ENCODE measurements around the gene GOLPH3. TPM values are rescaled to one million over a fixed set of nuclear protein-coding genes. Genes with fewer than 3 reads are reported as not detected.

Gene GOLPH3
- total and polyA plus RNA-seq, 4 donors, result 64.1 to 116 (median 68.5) TPM

DNA sequence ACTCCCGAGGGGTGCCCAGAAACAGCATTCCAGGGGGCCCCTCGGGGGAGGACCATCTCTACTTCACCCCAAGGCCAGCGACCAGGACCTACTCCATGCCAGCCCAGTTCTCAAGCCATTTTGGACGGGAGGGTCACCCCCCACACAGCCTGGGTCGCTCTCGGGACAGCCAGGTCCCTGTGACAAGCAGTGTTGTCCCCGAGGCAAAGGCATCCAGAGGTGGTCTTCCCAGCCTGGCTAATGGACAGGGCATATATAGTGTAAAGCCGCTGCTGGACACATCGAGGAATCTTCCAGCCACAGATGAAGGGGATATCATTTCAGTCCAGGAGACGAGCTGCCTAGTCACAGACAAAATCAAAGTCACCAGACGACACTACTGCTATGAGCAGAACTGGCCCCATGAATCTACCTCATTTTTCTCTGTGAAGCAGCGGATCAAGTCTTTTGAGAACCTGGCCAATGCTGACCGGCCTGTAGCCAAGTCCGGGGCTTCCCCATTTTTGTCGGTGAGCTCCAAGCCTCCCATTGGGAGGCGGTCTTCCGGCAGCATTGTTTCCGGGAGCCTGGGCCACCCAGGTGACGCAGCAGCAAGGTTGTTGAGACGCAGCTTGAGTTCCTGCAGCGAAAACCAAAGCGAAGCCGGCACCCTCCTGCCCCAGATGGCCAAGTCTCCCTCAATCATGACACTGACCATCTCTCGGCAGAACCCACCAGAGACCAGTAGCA is 83.9 kb downstream of the GOLPH3 start:
- H3K27ac ChIP-seq (ENCODE audit: low read depth in 1 of 2, low read length in 2 of 2), result no peak overlapping the region
- H3K4me1 ChIP-seq (ENCODE audit: control insufficient read depth in 4 of 4, insufficient read depth in 4 of 4, low read length in 3 of 4), result peaks cover 0 to 3% (median 0%) of the 10 kb centered on the region in 4 donors
- no peaks in the 10 kb centered on the region for H3K27me3 ChIP-seq (ENCODE audit: control insufficient read depth in 4 of 4, insufficient read depth in 4 of 4, low read length in 3 of 4)
- no peaks in the 10 kb centered on the region for H3K36me3 ChIP-seq (ENCODE audit: control insufficient read depth in 4 of 4, insufficient read depth in 3 of 4, low read depth in 1 of 4, low read length in 3 of 4)
- H3K4me3 ChIP-seq (ENCODE audit: low read depth in 1 of 3, low read length in 3 of 3), result no peak overlapping the region
- no peak for DNase-seq (ENCODE audit: low spot score)
- TF ChIP-seq, protein P1, sequence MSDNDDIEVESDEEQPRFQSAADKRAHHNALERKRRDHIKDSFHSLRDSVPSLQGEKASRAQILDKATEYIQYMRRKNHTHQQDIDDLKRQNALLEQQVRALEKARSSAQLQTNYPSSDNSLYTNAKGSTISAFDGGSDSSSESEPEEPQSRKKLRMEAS (IDR thresholded peaks at IDR 0.05), result no peak
- TF ChIP-seq, protein P2, sequence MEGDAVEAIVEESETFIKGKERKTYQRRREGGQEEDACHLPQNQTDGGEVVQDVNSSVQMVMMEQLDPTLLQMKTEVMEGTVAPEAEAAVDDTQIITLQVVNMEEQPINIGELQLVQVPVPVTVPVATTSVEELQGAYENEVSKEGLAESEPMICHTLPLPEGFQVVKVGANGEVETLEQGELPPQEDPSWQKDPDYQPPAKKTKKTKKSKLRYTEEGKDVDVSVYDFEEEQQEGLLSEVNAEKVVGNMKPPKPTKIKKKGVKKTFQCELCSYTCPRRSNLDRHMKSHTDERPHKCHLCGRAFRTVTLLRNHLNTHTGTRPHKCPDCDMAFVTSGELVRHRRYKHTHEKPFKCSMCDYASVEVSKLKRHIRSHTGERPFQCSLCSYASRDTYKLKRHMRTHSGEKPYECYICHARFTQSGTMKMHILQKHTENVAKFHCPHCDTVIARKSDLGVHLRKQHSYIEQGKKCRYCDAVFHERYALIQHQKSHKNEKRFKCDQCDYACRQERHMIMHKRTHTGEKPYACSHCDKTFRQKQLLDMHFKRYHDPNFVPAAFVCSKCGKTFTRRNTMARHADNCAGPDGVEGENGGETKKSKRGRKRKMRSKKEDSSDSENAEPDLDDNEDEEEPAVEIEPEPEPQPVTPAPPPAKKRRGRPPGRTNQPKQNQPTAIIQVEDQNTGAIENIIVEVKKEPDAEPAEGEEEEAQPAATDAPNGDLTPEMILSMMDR (IDR thresholded peaks at IDR 0.05; ENCODE audit: low read depth, low read length, missing input control), result no peak
- TF ChIP-seq SP1 (IDR thresholded peaks at IDR 0.05), result no peak
- TF ChIP-seq HNF4A (conservative IDR thresholded peaks at IDR 0.05), result no peak
- TF ChIP-seq TAF1 (conservative IDR thresholded peaks at IDR 0.05), result no peak
- TF ChIP-seq FOXA1 (IDR thresholded peaks at IDR 0.05), result no peak
- TF ChIP-seq, protein P3, sequence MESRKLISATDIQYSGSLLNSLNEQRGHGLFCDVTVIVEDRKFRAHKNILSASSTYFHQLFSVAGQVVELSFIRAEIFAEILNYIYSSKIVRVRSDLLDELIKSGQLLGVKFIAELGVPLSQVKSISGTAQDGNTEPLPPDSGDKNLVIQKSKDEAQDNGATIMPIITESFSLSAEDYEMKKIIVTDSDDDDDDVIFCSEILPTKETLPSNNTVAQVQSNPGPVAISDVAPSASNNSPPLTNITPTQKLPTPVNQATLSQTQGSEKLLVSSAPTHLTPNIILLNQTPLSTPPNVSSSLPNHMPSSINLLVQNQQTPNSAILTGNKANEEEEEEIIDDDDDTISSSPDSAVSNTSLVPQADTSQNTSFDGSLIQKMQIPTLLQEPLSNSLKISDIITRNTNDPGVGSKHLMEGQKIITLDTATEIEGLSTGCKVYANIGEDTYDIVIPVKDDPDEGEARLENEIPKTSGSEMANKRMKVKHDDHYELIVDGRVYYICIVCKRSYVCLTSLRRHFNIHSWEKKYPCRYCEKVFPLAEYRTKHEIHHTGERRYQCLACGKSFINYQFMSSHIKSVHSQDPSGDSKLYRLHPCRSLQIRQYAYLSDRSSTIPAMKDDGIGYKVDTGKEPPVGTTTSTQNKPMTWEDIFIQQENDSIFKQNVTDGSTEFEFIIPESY (IDR thresholded peaks at IDR 0.05), result no peak
- TF ChIP-seq, protein P4, sequence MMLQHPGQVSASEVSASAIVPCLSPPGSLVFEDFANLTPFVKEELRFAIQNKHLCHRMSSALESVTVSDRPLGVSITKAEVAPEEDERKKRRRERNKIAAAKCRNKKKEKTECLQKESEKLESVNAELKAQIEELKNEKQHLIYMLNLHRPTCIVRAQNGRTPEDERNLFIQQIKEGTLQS (IDR thresholded peaks at IDR 0.05), result no peak
- TF ChIP-seq RXRA (IDR thresholded peaks at IDR 0.05), result no peak
- TF ChIP-seq RAD21 (IDR thresholded peaks at IDR 0.05), result no peak
- TF ChIP-seq, protein P5, sequence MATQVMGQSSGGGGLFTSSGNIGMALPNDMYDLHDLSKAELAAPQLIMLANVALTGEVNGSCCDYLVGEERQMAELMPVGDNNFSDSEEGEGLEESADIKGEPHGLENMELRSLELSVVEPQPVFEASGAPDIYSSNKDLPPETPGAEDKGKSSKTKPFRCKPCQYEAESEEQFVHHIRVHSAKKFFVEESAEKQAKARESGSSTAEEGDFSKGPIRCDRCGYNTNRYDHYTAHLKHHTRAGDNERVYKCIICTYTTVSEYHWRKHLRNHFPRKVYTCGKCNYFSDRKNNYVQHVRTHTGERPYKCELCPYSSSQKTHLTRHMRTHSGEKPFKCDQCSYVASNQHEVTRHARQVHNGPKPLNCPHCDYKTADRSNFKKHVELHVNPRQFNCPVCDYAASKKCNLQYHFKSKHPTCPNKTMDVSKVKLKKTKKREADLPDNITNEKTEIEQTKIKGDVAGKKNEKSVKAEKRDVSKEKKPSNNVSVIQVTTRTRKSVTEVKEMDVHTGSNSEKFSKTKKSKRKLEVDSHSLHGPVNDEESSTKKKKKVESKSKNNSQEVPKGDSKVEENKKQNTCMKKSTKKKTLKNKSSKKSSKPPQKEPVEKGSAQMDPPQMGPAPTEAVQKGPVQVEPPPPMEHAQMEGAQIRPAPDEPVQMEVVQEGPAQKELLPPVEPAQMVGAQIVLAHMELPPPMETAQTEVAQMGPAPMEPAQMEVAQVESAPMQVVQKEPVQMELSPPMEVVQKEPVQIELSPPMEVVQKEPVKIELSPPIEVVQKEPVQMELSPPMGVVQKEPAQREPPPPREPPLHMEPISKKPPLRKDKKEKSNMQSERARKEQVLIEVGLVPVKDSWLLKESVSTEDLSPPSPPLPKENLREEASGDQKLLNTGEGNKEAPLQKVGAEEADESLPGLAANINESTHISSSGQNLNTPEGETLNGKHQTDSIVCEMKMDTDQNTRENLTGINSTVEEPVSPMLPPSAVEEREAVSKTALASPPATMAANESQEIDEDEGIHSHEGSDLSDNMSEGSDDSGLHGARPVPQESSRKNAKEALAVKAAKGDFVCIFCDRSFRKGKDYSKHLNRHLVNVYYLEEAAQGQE (IDR thresholded peaks at IDR 0.05), result no peak
- TF ChIP-seq HNF4G (IDR thresholded peaks at IDR 0.05), result no peak
- no peak for TF ChIP-seq JUND (IDR thresholded peaks at IDR 0.05)
- TF ChIP-seq FOXA2 (IDR thresholded peaks at IDR 0.05), result no peak
- no peak for TF ChIP-seq NR2F2 (IDR thresholded peaks at IDR 0.05)
- no peak for TF ChIP-seq YY1 (IDR thresholded peaks at IDR 0.05)
- TF ChIP-seq GABPA (IDR thresholded peaks at IDR 0.05 in 1 of 2, conservative IDR thresholded peaks at IDR 0.05 in 1 of 2), result no peak
- no peak for TF ChIP-seq EGR1 (IDR thresholded peaks at IDR 0.05; ENCODE audit: low read depth in 2 of 2)
- no peaks in the 10 kb centered on the region for H3K9me3 ChIP-seq (ENCODE audit: control insufficient read depth in 4 of 4, low read length in 3 of 4)
- 95% methylated on average over 24 of the region's 24 CpGs for WGBS
- H3K9ac ChIP-seq (ENCODE audit: low read depth in 1 of 2, low read length in 2 of 2), result no peak overlapping the region
